ENCODE results near the gene IRF2BPL. TPM values are rescaled to one million over a fixed set of nuclear protein-coding genes. Genes with fewer than 3 reads are reported as not detected.

Gene IRF2BPL
- total and polyA plus RNA-seq, 2 of the 8 experiments (the other 6 are each of a cell fraction or from before 2014, with no cell fraction given), result 18.8 to 57.0 TPM

GRCh38 chr14:77004711-77005460 is 23.6 kb downstream of the IRF2BPL start (continued):
- TF ChIP-seq CHD7 (IDR thresholded peaks at IDR 0.05; ENCODE audit: insufficient replicate concordance, low read length) (no peak), SIX5 (IDR thresholded peaks at IDR 0.05; ENCODE audit: low read depth, low read length) (no peak), HDAC6 (IDR thresholded peaks at IDR 0.05; ENCODE audit: low read depth, low read length) (no peak), NRF1 (IDR thresholded peaks at IDR 0.05; ENCODE audit: low read depth, low read length) (no peak), POU5F1 (IDR thresholded peaks at IDR 0.05; ENCODE audit: low read depth, low read length) (no peak), CBX5 (IDR thresholded peaks at IDR 0.05; ENCODE audit: low read depth, low read length) (no peak), BACH1 (IDR thresholded peaks at IDR 0.05; ENCODE audit: low read length) (no peak), SP2 (IDR thresholded peaks at IDR 0.05; ENCODE audit: low read length) (no peak), JUN (IDR thresholded peaks at IDR 0.05; ENCODE audit: low read depth, low read length) (no peak), EZH2 (IDR thresholded peaks at IDR 0.05; ENCODE audit: low read depth, low read length, severe bottlenecking) (no peak), RFX5 (IDR thresholded peaks at IDR 0.05; ENCODE audit: borderline replicate concordance, low read depth, low read length) (no peak), SP1 (IDR thresholded peaks at IDR 0.05; ENCODE audit: low read depth, low read length) (no peak)
